NCI-H1417 treated with DMSO at 0.1 percent for 48 hours (cell line): ENCODE data around the gene IL17C.

Source experiments
- DNase-seq: peaks from one replicate; lab custom pipeline; 2025; lab: John Stamatoyannopoulos, UW

The IL17C gene

DNA sequence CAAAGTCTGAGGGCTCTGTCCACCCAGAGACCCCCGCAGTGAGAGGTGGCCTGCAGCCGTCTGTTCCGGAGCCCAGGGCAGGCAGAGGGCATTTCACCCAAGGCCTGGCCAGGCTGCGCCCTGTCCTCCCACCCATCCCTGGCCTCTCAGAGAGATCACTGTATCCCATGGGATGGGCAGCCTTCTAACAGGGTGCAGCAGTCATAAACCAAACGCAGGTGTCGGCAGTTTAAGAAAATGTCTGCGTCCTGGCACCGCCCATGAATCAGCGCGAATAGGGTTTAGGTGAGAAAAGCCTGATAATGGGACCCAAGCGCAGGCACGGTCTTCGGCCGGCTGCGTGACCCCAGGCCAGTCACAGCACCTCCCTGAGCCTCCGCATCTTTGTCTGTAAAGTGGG lies 7.1 kb downstream of the IL17C start:
- DNase-seq = no peak

- DNase-seq = no peak
Observed at GRCh38 chr16:88645941-88646340, 7.6 kb downstream of the IL17C start.

- no peak for DNase-seq
Observed at GRCh38 chr16:88646345-88647034, 8.1 kb downstream of the IL17C start.

DNA sequence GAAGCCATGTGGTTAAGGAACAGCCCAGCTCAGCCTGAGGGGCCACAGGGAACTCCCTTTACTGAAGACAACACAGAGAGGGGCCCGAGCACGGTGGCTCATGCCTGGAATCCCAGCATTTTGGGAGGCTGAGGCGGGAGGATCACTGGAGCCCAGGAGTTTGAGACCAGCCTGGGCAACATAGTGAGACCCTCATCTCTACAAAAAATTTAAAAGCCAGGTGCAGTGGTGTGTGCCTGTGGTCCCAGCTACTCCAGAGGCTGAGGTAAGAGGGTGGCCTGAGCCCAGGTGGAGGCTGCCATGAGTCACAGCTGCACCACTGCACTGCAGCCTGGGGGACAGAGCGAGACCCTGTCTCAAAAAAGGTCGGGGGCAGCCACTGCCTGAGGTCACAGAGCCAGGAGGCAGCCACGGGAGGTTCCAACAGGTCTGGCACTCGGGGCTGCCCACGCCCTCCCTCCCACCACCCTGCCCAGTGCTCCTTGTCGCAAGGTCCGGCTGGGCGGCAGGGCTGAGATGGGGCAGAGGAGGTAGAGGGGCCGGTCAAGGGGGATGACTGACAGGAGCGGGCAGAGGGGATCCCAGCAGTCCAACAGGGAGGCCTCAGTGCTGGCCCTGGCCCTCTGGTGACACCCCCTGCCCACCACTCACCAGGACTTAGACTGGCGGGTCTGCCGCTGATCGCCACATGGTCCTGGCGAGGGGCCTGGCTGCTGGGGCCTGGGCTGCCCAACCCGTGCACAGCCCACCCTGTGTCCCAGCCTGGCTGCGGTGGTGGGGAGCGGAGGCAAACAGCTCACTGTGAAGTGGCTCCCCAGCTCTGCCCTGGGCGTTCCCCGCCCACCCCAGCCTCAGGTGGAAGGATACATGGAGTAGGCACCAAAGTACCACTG lies 9.1 kb downstream of the IL17C start:
- DNase-seq = no peak

GRCh38 chr16:88649195-88649923 lies 11.0 kb downstream of the IL17C start:
- DNase-seq = no peak

DNA sequence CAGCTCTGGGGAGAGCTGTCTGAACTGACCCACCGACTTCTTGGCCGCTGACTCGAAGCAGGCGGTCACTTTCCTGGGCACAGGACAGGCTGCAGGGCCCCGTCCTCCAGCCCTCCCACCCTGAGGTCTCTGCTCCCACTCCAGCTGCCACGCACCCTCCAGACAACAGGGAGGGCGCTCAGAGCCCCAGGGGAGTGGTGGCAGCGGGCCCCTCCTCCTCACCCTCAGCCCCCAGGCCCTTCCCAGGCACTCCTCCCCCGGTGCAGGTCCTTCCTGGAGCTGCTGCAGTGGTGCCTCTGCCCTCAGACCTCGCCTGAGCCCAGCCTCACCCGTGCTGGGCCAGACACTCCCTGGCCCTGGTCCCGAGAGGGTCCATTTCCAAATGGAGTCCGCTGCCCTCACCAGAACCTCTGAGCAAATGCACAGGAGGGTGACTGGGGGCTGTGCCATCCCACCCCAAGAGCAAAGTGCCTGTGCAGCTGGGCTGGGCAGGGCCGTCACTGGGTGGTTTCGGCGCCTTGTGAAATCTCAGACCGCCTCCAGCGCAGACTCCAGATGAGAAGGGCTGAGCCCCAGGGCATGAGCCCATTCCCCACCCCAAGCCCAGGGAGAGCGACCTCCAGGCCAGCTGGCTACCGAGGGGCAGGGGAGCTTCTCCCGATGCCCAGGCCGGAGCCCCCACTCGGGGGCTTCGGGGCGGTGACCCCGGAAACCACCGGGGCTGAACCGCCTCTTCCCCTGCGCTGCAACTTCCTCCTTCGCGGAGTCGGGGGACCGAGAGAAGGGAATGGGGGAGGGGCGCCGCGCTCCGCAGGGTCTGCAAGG lies 11.8 kb downstream of the IL17C start:
- DNase-seq = no peak

GRCh38 chr16:88650749-88651275 lies 12.4 kb downstream of the IL17C start, which contains the start of gene CYBA:
Gene CYBA (minus strand): TSS chr16:88651053. CDS start chr16:88651013, 40 bp downstream.
- DNase-seq = no peak

- DNase-seq = no peak
Observed at GRCh38 chr16:88651276-88651988, 13.1 kb downstream of the IL17C start.

- DNase-seq = no peak
Observed at GRCh38 chr16:88651989-88652761, 13.8 kb downstream of the IL17C start.

- DNase-seq = no peak
Observed at GRCh38 chr16:88652762-88653063, 14.3 kb downstream of the IL17C start.

DNA sequence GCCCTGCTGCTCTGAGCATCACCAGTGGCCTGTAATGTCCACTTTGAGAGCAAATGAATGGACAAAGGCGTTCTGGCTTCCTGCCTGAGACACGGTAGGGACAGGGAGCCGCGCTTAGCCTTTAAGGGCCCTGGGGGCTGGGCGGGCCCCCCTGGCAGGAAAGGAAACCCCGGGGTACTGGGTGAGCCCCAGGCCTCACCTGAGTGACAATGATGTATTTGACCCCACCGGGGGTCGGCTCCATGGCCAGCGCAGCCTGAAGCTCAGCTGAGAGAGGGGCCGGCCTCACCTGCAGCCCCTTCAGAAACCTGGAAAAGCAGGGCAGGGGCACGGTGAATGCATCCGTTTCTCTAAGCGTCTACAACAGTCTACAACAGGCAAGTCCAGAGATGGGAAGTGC lies 14.7 kb downstream of the IL17C start:
- DNase-seq = no peak

- DNase-seq = no peak
Observed at GRCh38 chr16:88653596-88654362, 15.4 kb downstream of the IL17C start.

DNA sequence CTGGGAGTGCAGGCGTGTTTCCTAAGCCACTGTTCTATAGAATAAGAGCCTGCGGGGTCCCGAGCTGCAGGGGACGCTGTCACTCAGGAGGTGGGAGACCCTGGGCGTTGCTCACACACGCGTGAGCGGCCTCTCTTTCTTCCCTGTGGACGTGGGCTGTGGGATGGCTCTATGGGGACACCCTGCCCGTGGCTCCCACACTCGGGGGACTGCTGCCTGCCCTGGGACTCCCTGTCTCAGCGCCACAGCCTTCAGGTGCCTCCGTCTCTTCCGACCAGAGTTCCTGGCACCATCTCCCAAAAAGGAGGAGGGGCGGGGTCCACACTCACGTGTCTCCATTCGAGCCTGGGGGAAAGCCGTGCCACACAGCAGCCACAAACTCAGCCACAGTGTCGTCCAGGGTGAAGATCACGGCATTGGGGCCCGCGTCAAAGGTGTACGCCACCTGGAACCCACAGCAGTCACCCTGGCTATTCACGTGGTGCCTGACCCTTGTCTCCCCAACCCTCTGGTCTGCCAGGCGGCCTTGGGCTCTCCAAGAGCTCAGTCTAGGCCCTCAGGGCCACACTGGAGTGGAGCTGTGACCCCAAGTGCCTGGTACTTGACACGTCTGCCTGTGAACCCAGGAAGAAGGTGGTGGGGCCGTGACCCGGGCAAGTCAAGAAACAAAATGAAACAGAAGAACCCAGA lies 16.1 kb downstream of the IL17C start:
- no peak for DNase-seq

- DNase-seq = no peak
Observed at GRCh38 chr16:88655053-88655732, 16.8 kb downstream of the IL17C start.

GRCh38 chr16:88655733-88656281 lies 17.4 kb downstream of the IL17C start:
- no peak for DNase-seq

- no peak for DNase-seq
Observed at GRCh38 chr16:88656291-88656980, 18.1 kb downstream of the IL17C start.

- no peak for DNase-seq
Observed at GRCh38 chr16:88657371-88657770, 19.0 kb downstream of the IL17C start.
